Uterus (tissue), 2 donors: ENCODE data around the gene TRMO.

Experiments
- POLR2A ChIP-seq, 2 donors: fragments of 450-650 bp; IDR thresholded peaks; one replicate each; pipeline ENCODE4 v1.6.1; 2016; ENCODE audit warnings: antibody characterized with exemption in 2 of 2, mild to moderate bottlenecking in 1 of 2, moderate library complexity in 1 of 2
- TF ChIP-seq, protein P1 (sequence below), 4 experiments: fragments of 200-600 bp in 2 of 4; fragments of 450-650 bp in 2 of 4; sonication (generic) in 2 of 4; IDR thresholded peaks; one replicate each; pipeline ENCODE4 v1.5.1; 2016 to 2019; ENCODE audit warnings: antibody characterized with exemption in 4 of 4, mild to moderate bottlenecking in 2 of 4, moderate library complexity in 1 of 4

GRCh38 chr9:97933297-97933998 lies 11.1 kb upstream of the TRMO start:
- TF ChIP-seq, protein P1, sequence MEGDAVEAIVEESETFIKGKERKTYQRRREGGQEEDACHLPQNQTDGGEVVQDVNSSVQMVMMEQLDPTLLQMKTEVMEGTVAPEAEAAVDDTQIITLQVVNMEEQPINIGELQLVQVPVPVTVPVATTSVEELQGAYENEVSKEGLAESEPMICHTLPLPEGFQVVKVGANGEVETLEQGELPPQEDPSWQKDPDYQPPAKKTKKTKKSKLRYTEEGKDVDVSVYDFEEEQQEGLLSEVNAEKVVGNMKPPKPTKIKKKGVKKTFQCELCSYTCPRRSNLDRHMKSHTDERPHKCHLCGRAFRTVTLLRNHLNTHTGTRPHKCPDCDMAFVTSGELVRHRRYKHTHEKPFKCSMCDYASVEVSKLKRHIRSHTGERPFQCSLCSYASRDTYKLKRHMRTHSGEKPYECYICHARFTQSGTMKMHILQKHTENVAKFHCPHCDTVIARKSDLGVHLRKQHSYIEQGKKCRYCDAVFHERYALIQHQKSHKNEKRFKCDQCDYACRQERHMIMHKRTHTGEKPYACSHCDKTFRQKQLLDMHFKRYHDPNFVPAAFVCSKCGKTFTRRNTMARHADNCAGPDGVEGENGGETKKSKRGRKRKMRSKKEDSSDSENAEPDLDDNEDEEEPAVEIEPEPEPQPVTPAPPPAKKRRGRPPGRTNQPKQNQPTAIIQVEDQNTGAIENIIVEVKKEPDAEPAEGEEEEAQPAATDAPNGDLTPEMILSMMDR (IDR thresholded peaks at IDR 0.05): no peak
- TF ChIP-seq POLR2A (IDR thresholded peaks at IDR 0.05): no peak
